ENCODE measurements around the gene ZFPL1. TPM values are rescaled to one million over a fixed set of nuclear protein-coding genes. Genes with fewer than 3 reads are reported as not detected.
A peak's percentile ranks its signal among the peaks of the same experiment; 100 is the strongest.

Gene ZFPL1
- total RNA-seq, 3 donors from 2014 or later (not counting 1 experiment from before 2014, with no cell fraction given): 49.8 to 60.2 (median 50.8) TPM

GRCh38 chr11:65108469-65109123, 24.6 kb downstream of the ZFPL1 start:
- H3K36me3 ChIP-seq (ENCODE audit: control insufficient read depth, insufficient read depth, low read length): peaks cover 17% of the 10 kb centered on the region
- TF ChIP-seq CTCF (IDR thresholded peaks at IDR 0.05): no peak
- no peak for DNase-seq

GRCh38 chr11:65109231-65110198, 25.5 kb downstream of the ZFPL1 start:
- peaks cover 40% of the 10 kb centered on the region for H3K4me1 ChIP-seq (ENCODE audit: control insufficient read depth, insufficient read depth, low read length)
- peaks cover 17% of the 10 kb centered on the region for H3K36me3 ChIP-seq (ENCODE audit: control insufficient read depth, insufficient read depth, low read length)
- ATAC-seq (no peak), DNase-seq (peak in 1 of 2 donors; percentile 28)
- TF ChIP-seq CTCF (IDR thresholded peaks at IDR 0.05): no peak
- Mint-ChIP-seq H3K27me3 (ENCODE audit: low read depth in 2 of 2) (no peaks in the 10 kb centered on the region), H3K9me3 (no peaks in the 10 kb centered on the region), H3K4me1 (peaks cover 35 to 47% of the 10 kb centered on the region in 2 donors), H3K27ac (peak overlapping the region; percentile 91 to 97), H3K4me3 (no peak overlapping the region), H3K36me3 (no peaks in the 10 kb centered on the region)
- H3K4me3 ChIP-seq (ENCODE audit: low read length): no peak overlapping the region
- intact Hi-C loops (cut with micrococcal nuclease): loop anchor here (2.0 to 10.0 kb wide), 6 partner anchors 13 to 335 kb away; partner anchors contain the start of genes CAPN1, SF1, SNX15 and VPS51
- H3K9me3 ChIP-seq (ENCODE audit: control insufficient read depth, insufficient read depth, low read length): no peaks in the 10 kb centered on the region
- 92% methylated on average over 34 of the region's 36 CpGs for WGBS (ENCODE audit: insufficient coverage)
- no peak overlapping the region for H3K27ac ChIP-seq (ENCODE audit: low read length)
- H3K27me3 ChIP-seq (ENCODE audit: control insufficient read depth, insufficient read depth, low read length): no peaks in the 10 kb centered on the region

More at GRCh38 chr11:65108469-65109123, 24.6 kb downstream of the ZFPL1 start:
- no peak for ATAC-seq
- Mint-ChIP-seq H3K4me3 (no peak overlapping the region), H3K9me3 (no peaks in the 10 kb centered on the region), H3K27me3 (ENCODE audit: low read depth in 2 of 2) (no peaks in the 10 kb centered on the region), H3K27ac (no peak overlapping the region), H3K4me1 (peaks cover 34 to 47% of the 10 kb centered on the region in 2 donors), H3K36me3 (no peaks in the 10 kb centered on the region)
- Histone ChIP-seq H3K4me3 (ENCODE audit: low read length) (no peak overlapping the region), H3K9me3 (ENCODE audit: control insufficient read depth, insufficient read depth, low read length) (no peaks in the 10 kb centered on the region), H3K4me1 (ENCODE audit: control insufficient read depth, insufficient read depth, low read length) (peaks cover 37% of the 10 kb centered on the region), H3K27ac (ENCODE audit: low read length) (no peak overlapping the region), H3K27me3 (ENCODE audit: control insufficient read depth, insufficient read depth, low read length) (no peaks in the 10 kb centered on the region)
- intact Hi-C loops (cut with micrococcal nuclease): no loop called here
- 95% methylated on average over 38 of the region's 38 CpGs for WGBS (ENCODE audit: insufficient coverage)

GRCh38 chr11:65110354-65110861, 26.4 kb downstream of the ZFPL1 start:
- H3K4me3 Mint-ChIP-seq: peak overlapping the region; percentile 53
- H3K4me3 ChIP-seq (ENCODE audit: low read length): no peak overlapping the region

More at GRCh38 chr11:65110354-65110861, 26.4 kb downstream of the ZFPL1 start:
- Mint-ChIP-seq H3K27ac (peak overlapping the region; percentile 91 to 97), H3K4me1 (peaks cover 35 to 46% of the 10 kb centered on the region in 2 donors), H3K9me3 (no peaks in the 10 kb centered on the region), H3K27me3 (ENCODE audit: low read depth in 2 of 2) (no peaks in the 10 kb centered on the region), H3K36me3 (no peaks in the 10 kb centered on the region)
- H3K27me3 ChIP-seq (ENCODE audit: control insufficient read depth, insufficient read depth, low read length): no peaks in the 10 kb centered on the region
- H3K36me3 ChIP-seq (ENCODE audit: control insufficient read depth, insufficient read depth, low read length): peaks cover 17% of the 10 kb centered on the region
- WGBS (ENCODE audit: insufficient coverage): 18% methylated on average over 18 of the region's 18 CpGs
- peak overlapping the region; percentile 53 for H3K27ac ChIP-seq (ENCODE audit: low read length)
- peak; percentile 96 to 97 for DNase-seq
- peak; percentile 91 for TF ChIP-seq CTCF (IDR thresholded peaks at IDR 0.05)
- intact Hi-C loops (cut with micrococcal nuclease): loop anchor here (2.0 to 10.0 kb wide), 6 partner anchors 14 to 336 kb away; partner anchors contain the start of genes CAPN1, SF1, SNX15 and VPS51
- peaks cover 46% of the 10 kb centered on the region for H3K4me1 ChIP-seq (ENCODE audit: control insufficient read depth, insufficient read depth, low read length)
- ATAC-seq: peak; percentile 62 to 85 (median 71)
- no peaks in the 10 kb centered on the region for H3K9me3 ChIP-seq (ENCODE audit: control insufficient read depth, insufficient read depth, low read length)
